Measurements from ENCODE around the gene NPR3. TPM values are rescaled to one million over a fixed set of nuclear protein-coding genes. Genes with fewer than 3 reads are reported as not detected.

NPR3 gene
- total RNA-seq, 3 donors from 2014 or later = 1.9 to 44.2 (median 2.0) TPM

GRCh38 chr5:32776200-32776599 lies 65.1 kb downstream of the NPR3 start:
- TF ChIP-seq POLR2A (IDR thresholded peaks at IDR 0.05) (no peak), POLR2AphosphoS5 (IDR thresholded peaks at IDR 0.05) (no peak), CTCF (IDR thresholded peaks at IDR 0.05) (no peak)
- Histone ChIP-seq H3K36me3 (no peaks in the 10 kb centered on the region), H3K4me3 (no peak overlapping the region), H3K4me1 (no peaks in the 10 kb centered on the region), H3K27me3 (no peaks in the 10 kb centered on the region), H3K9me3 (no peaks in the 10 kb centered on the region), H3K27ac (no peak overlapping the region)
- intact Hi-C loops (cut with DNase I; ENCODE audit: low total_unique reads) = no loop called here
- no peak for DNase-seq (ENCODE audit: low spot score in 2 of 2)

GRCh38 chr5:32777222-32777621 lies 66.1 kb downstream of the NPR3 start:
- no peak for DNase-seq (ENCODE audit: low spot score in 2 of 2)
- Histone ChIP-seq H3K27ac (no peak overlapping the region), H3K9me3 (no peaks in the 10 kb centered on the region), H3K36me3 (no peaks in the 10 kb centered on the region), H3K4me3 (no peak overlapping the region), H3K4me1 (no peaks in the 10 kb centered on the region), H3K27me3 (peaks cover 0 to 4% of the 10 kb centered on the region in 2 donors)
- no peak for TF ChIP-seq POLR2A (IDR thresholded peaks at IDR 0.05)
- no peak for TF ChIP-seq CTCF (IDR thresholded peaks at IDR 0.05)
- TF ChIP-seq POLR2AphosphoS5 (IDR thresholded peaks at IDR 0.05) = no peak
- intact Hi-C loops (cut with DNase I; ENCODE audit: low total_unique reads) = no loop called here

GRCh38 chr5:32777733-32778132 lies 66.6 kb downstream of the NPR3 start:
- H3K27ac ChIP-seq = no peak overlapping the region
- peaks cover 0 to 6% of the 10 kb centered on the region in 2 donors for H3K27me3 ChIP-seq
- no peaks in the 10 kb centered on the region for H3K36me3 ChIP-seq
- H3K4me1 ChIP-seq = no peaks in the 10 kb centered on the region
- intact Hi-C loops (cut with DNase I; ENCODE audit: low total_unique reads) = no loop called here
- H3K9me3 ChIP-seq = no peaks in the 10 kb centered on the region
- no peak for DNase-seq (ENCODE audit: low spot score in 2 of 2)
- no peak for TF ChIP-seq POLR2AphosphoS5 (IDR thresholded peaks at IDR 0.05)
- TF ChIP-seq CTCF (IDR thresholded peaks at IDR 0.05) = no peak
- H3K4me3 ChIP-seq = no peak overlapping the region

- no peak for DNase-seq (ENCODE audit: low spot score in 2 of 2)
- Histone ChIP-seq H3K27me3 (peaks cover 0 to 6% of the 10 kb centered on the region in 2 donors), H3K4me3 (no peak overlapping the region), H3K27ac (no peak overlapping the region), H3K9me3 (no peaks in the 10 kb centered on the region), H3K4me1 (no peaks in the 10 kb centered on the region), H3K36me3 (no peaks in the 10 kb centered on the region)
- TF ChIP-seq POLR2A (IDR thresholded peaks at IDR 0.05) = no peak
- TF ChIP-seq POLR2AphosphoS5 (IDR thresholded peaks at IDR 0.05) = no peak
- TF ChIP-seq CTCF (IDR thresholded peaks at IDR 0.05) = no peak
- intact Hi-C loops (cut with DNase I; ENCODE audit: low total_unique reads) = no loop called here
Observed at GRCh38 chr5:32778403-32778802, 67.3 kb downstream of the NPR3 start.

- Histone ChIP-seq H3K4me3 (no peak overlapping the region), H3K27me3 (peaks cover 0 to 12% of the 10 kb centered on the region in 2 donors), H3K27ac (no peak overlapping the region), H3K36me3 (no peaks in the 10 kb centered on the region), H3K4me1 (no peaks in the 10 kb centered on the region), H3K9me3 (no peaks in the 10 kb centered on the region)
- TF ChIP-seq POLR2A (IDR thresholded peaks at IDR 0.05) (no peak), POLR2AphosphoS5 (IDR thresholded peaks at IDR 0.05) (no peak), CTCF (IDR thresholded peaks at IDR 0.05) (no peak)
- intact Hi-C loops (cut with DNase I; ENCODE audit: low total_unique reads) = no loop called here
- no peak for DNase-seq (ENCODE audit: low spot score in 2 of 2)
Observed at GRCh38 chr5:32779754-32780415, 68.8 kb downstream of the NPR3 start.

Measured in breast epithelium (tissue), 4 donors.